GM12865 (cell line): ENCODE results near the gene GTF2F1.
"Not testable (repeated sequence)": the region's sequence is repeated elsewhere in the genome, so short reads cannot be mapped to it uniquely, and the experiment has no call there.

Source experiments
- DNase-seq: peaks from one replicate; pipeline ENCODE4 v3.0.0; 2010; ENCODE audit warnings: low read depth
- H3K4me3 ChIP-seq: 2 replicates; pipeline ENCODE4 v1.5.1; 2011; ENCODE audit warnings: mild to moderate bottlenecking, low read depth, low read length, control low read depth
- CTCF ChIP-seq: IDR thresholded peaks from 2 replicates; pipeline ENCODE4 v1.5.1; 2011; ENCODE audit warnings: low read length, control low read depth, low read depth, inconsistent platforms; ENCODE audit not compliant: insufficient read depth; ENCODE audit errors: missing control alignments

GTF2F1 gene

GRCh38 chr19:6412061-6412446 lies 19.1 kb upstream of the GTF2F1 start:
- H3K4me3 ChIP-seq = no peak overlapping the region
- no peak for DNase-seq
- no peak for TF ChIP-seq CTCF

GRCh38 chr19:6409346-6409745 lies 16.4 kb upstream of the GTF2F1 start:
- TF ChIP-seq CTCF = no peak
- DNase-seq = no peak
- no peak overlapping the region for H3K4me3 ChIP-seq

- no peak for TF ChIP-seq CTCF
- H3K4me3 ChIP-seq = no peak overlapping the region
- no peak for DNase-seq
These were observed 13.4 kb upstream of the GTF2F1 start for GRCh38 chr19:6406401-6406800.

- H3K4me3 ChIP-seq = no peak overlapping the region
- TF ChIP-seq CTCF = no peak
- no peak for DNase-seq
These were observed 10.1 kb upstream of the GTF2F1 start for GRCh38 chr19:6402837-6403608.

- no peak for DNase-seq
- TF ChIP-seq CTCF = no peak
These were observed 9.1 kb upstream of the GTF2F1 start for GRCh38 chr19:6402058-6402457.

GRCh38 chr19:6400062-6400944 lies 7.3 kb upstream of the GTF2F1 start:
- DNase-seq, H3K4me3 ChIP-seq: not testable (repeated sequence)

More at GRCh38 chr19:6402058-6402457, 9.1 kb upstream of the GTF2F1 start:
- no peak overlapping the region for H3K4me3 ChIP-seq

- no peak for TF ChIP-seq CTCF
- no peak for DNase-seq
These were observed 3.3 kb upstream of the GTF2F1 start for GRCh38 chr19:6396305-6396704.

More at GRCh38 chr19:6396305-6396704, 3.3 kb upstream of the GTF2F1 start:
- no peak overlapping the region for H3K4me3 ChIP-seq
